ENCODE results near the gene GRM3.

DNA sequence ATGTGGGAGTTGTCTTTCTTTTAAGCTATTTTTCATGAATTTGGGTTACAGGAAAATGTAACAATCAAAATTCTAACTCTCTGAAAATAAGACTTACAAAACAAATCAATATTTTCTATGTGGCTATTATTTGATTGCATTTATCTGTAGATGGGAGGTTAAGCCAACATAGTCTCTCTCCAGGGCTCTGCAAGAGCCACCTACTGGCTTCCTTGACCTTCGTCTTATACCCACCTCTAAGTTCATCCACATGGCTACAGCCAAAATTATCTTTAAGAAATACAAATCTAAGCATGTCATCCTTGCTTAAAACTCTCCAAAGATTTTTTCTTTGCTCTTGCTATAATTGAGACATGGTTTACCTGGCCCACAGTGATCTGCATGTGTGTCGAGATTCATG, 14.2 kb downstream of the GRM3 start:
- TF ChIP-seq POLR2A (IDR thresholded peaks at IDR 0.05; ENCODE audit: low read depth): no peak
- TF ChIP-seq, protein P1, sequence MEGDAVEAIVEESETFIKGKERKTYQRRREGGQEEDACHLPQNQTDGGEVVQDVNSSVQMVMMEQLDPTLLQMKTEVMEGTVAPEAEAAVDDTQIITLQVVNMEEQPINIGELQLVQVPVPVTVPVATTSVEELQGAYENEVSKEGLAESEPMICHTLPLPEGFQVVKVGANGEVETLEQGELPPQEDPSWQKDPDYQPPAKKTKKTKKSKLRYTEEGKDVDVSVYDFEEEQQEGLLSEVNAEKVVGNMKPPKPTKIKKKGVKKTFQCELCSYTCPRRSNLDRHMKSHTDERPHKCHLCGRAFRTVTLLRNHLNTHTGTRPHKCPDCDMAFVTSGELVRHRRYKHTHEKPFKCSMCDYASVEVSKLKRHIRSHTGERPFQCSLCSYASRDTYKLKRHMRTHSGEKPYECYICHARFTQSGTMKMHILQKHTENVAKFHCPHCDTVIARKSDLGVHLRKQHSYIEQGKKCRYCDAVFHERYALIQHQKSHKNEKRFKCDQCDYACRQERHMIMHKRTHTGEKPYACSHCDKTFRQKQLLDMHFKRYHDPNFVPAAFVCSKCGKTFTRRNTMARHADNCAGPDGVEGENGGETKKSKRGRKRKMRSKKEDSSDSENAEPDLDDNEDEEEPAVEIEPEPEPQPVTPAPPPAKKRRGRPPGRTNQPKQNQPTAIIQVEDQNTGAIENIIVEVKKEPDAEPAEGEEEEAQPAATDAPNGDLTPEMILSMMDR (IDR thresholded peaks at IDR 0.05): no peak

Measured in esophagus muscularis mucosa (tissue), 3 donors.